OCI-LY7 (cell line): ENCODE results near the gene SYCP2L.

Experiments
- EZH2phosphoT487 ChIP-seq: fragments of 200-600 bp; sonication (generic); IDR thresholded peaks from 2 replicates; pipeline ENCODE4 v1.6.1; 2018; ENCODE audit warnings: low read depth, borderline replicate concordance, mild to moderate bottlenecking, mixed run types, antibody characterized with exemption, low read length, moderate library complexity, mixed read lengths
- TF ChIP-seq, protein P1 (sequence below): fragments of 200-600 bp; sonication (generic); conservative IDR thresholded peaks from 2 replicates; pipeline ENCODE4 v1.5.1; 2014; ENCODE audit warnings: mild to moderate bottlenecking, antibody characterized with exemption, low read length, moderate library complexity, mixed read lengths

GRCh38 chr6:10896691-10897090 is 9.8 kb downstream of the SYCP2L start:
- TF ChIP-seq, protein P1, sequence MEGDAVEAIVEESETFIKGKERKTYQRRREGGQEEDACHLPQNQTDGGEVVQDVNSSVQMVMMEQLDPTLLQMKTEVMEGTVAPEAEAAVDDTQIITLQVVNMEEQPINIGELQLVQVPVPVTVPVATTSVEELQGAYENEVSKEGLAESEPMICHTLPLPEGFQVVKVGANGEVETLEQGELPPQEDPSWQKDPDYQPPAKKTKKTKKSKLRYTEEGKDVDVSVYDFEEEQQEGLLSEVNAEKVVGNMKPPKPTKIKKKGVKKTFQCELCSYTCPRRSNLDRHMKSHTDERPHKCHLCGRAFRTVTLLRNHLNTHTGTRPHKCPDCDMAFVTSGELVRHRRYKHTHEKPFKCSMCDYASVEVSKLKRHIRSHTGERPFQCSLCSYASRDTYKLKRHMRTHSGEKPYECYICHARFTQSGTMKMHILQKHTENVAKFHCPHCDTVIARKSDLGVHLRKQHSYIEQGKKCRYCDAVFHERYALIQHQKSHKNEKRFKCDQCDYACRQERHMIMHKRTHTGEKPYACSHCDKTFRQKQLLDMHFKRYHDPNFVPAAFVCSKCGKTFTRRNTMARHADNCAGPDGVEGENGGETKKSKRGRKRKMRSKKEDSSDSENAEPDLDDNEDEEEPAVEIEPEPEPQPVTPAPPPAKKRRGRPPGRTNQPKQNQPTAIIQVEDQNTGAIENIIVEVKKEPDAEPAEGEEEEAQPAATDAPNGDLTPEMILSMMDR: no peak
- TF ChIP-seq EZH2phosphoT487: no peak
